Stomach (tissue), 4 donors: ENCODE results near the gene MMP20.

Source experiments
- CTCF ChIP-seq, 7 experiments: fragments of 450-650 bp in 4 of 7; fragments of 200-600 bp in 3 of 7; sonication (generic) in 3 of 7; IDR thresholded peaks; one replicate each; pipeline ENCODE4 v1.5.1; 2016 to 2019; ENCODE audit warnings: antibody characterized with exemption in 7 of 7, control low read depth in 2 of 7, mild to moderate bottlenecking in 1 of 7
- EP300 ChIP-seq: sonication (generic); formaldehyde crosslinking; IDR thresholded peaks from one replicate; pipeline ENCODE4 v1.6.1; 2017; ENCODE audit warnings: antibody characterized with exemption
- POLR2AphosphoS5 ChIP-seq, 3 donors: sonication (generic); formaldehyde crosslinking; IDR thresholded peaks; one replicate each; pipeline ENCODE4 v1.6.1; 2016; ENCODE audit warnings: antibody characterized with exemption in 3 of 3

DNA sequence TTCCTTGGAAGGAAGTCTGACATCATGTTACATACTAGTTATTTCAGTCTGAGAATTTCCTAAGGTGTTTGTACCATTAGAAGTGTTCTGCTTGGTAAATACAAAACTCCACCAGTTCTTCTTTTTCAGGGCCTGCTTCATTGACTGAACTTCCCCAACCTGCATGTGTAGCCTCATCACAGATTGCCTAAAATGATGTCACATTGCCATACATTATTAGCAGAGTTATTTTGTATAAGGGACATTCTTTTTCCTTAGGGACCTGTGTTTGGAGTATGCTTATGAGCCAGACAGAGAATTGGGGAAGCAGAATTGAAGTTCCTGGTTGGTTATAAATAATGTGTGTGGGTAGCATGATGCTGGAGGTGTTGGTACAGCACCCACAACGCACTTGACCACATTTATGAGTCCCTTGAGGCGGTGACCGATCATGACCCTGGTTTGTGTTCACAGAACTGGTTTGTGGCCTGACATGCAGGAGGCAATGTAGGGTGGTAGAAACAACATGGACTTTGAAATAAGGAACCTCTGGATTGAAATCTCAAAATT lies 78.1 kb downstream of the MMP20 start:
- TF ChIP-seq POLR2AphosphoS5 (IDR thresholded peaks at IDR 0.05) (no peak), EP300 (no peak), CTCF (IDR thresholded peaks at IDR 0.05) (no peak)
